GM12878 (cell line): Measurements from ENCODE around the gene HS3ST5.

Source experiments
- ESRRA ChIP-seq: IDR thresholded peaks from 2 replicates; pipeline ENCODE4 v1.6.1; 2012; ENCODE audit warnings: mild to moderate bottlenecking, low read length, improper control_type of control experiment
- FOXK2 ChIP-seq: fragments of 450-650 bp; IDR thresholded peaks from 2 replicates; pipeline ENCODE4 v1.6.1; 2017; ENCODE audit warnings: mild to moderate bottlenecking, moderate library complexity
- POLR2A ChIP-seq: IDR thresholded peaks from 2 replicates; pipeline ENCODE4 v1.6.1; 2011; ENCODE audit warnings: low read depth, mild to moderate bottlenecking, low read length
- RFX5 ChIP-seq: IDR thresholded peaks from 2 replicates; pipeline ENCODE4 v1.6.1; 2011; ENCODE audit warnings: low read depth, low read length, improper control_type of control experiment
- TAF1 ChIP-seq: IDR thresholded peaks from 2 replicates; pipeline ENCODE4 v1.6.1; 2011; ENCODE audit warnings: mild to moderate bottlenecking, low read depth, low read length, borderline replicate concordance
- TF ChIP-seq, protein P1 (sequence below), 3 experiments: IDR thresholded peaks in 2 of 3; conservative IDR thresholded peaks in 1 of 3; 2 replicates each; pipeline ENCODE4 v1.5.1; 2011; ENCODE audit warnings: low read depth in 3 of 3, low read length in 3 of 3, mild to moderate bottlenecking in 3 of 3, control low read depth in 2 of 3, moderate library complexity in 2 of 3, inconsistent platforms in 1 of 3, mixed read lengths in 1 of 3; ENCODE audit not compliant: control insufficient read depth in 2 of 3, insufficient read depth in 1 of 3; ENCODE audit errors: extremely low read depth in 1 of 3
- TF ChIP-seq, protein P2 (sequence below): IDR thresholded peaks from 2 replicates; pipeline ENCODE4 v1.6.1; 2012; ENCODE audit warnings: low read depth, low read length, improper control_type of control experiment
- TF ChIP-seq, protein P3 (sequence below): IDR thresholded peaks from 2 replicates; pipeline ENCODE4 v1.6.1; 2012; ENCODE audit warnings: mild to moderate bottlenecking, low read depth, low read length

- TF ChIP-seq, protein P1, sequence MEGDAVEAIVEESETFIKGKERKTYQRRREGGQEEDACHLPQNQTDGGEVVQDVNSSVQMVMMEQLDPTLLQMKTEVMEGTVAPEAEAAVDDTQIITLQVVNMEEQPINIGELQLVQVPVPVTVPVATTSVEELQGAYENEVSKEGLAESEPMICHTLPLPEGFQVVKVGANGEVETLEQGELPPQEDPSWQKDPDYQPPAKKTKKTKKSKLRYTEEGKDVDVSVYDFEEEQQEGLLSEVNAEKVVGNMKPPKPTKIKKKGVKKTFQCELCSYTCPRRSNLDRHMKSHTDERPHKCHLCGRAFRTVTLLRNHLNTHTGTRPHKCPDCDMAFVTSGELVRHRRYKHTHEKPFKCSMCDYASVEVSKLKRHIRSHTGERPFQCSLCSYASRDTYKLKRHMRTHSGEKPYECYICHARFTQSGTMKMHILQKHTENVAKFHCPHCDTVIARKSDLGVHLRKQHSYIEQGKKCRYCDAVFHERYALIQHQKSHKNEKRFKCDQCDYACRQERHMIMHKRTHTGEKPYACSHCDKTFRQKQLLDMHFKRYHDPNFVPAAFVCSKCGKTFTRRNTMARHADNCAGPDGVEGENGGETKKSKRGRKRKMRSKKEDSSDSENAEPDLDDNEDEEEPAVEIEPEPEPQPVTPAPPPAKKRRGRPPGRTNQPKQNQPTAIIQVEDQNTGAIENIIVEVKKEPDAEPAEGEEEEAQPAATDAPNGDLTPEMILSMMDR (IDR thresholded peaks at IDR 0.05 in 2 of 3, conservative IDR thresholded peaks at IDR 0.05 in 1 of 3; ENCODE audit: control insufficient read depth in 2 of 3, extremely low read depth in 1 of 3, insufficient read depth in 1 of 3, low read depth in 3 of 3, low read length in 3 of 3) = no peak
- no peak for TF ChIP-seq FOXK2
- no peak for TF ChIP-seq POLR2A
- TF ChIP-seq RFX5 = no peak
- TF ChIP-seq, protein P2, sequence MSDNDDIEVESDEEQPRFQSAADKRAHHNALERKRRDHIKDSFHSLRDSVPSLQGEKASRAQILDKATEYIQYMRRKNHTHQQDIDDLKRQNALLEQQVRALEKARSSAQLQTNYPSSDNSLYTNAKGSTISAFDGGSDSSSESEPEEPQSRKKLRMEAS = no peak
- TF ChIP-seq, protein P3, sequence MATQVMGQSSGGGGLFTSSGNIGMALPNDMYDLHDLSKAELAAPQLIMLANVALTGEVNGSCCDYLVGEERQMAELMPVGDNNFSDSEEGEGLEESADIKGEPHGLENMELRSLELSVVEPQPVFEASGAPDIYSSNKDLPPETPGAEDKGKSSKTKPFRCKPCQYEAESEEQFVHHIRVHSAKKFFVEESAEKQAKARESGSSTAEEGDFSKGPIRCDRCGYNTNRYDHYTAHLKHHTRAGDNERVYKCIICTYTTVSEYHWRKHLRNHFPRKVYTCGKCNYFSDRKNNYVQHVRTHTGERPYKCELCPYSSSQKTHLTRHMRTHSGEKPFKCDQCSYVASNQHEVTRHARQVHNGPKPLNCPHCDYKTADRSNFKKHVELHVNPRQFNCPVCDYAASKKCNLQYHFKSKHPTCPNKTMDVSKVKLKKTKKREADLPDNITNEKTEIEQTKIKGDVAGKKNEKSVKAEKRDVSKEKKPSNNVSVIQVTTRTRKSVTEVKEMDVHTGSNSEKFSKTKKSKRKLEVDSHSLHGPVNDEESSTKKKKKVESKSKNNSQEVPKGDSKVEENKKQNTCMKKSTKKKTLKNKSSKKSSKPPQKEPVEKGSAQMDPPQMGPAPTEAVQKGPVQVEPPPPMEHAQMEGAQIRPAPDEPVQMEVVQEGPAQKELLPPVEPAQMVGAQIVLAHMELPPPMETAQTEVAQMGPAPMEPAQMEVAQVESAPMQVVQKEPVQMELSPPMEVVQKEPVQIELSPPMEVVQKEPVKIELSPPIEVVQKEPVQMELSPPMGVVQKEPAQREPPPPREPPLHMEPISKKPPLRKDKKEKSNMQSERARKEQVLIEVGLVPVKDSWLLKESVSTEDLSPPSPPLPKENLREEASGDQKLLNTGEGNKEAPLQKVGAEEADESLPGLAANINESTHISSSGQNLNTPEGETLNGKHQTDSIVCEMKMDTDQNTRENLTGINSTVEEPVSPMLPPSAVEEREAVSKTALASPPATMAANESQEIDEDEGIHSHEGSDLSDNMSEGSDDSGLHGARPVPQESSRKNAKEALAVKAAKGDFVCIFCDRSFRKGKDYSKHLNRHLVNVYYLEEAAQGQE = no peak
- TF ChIP-seq TAF1 = no peak
- TF ChIP-seq ESRRA = no peak
Observed at GRCh38 chr6:114171473-114171872, 171.3 kb downstream of the HS3ST5 start.
